Hepatocyte (in vitro differentiated cells): ENCODE measurements around the gene CDH6. TPM values are rescaled to one million over a fixed set of nuclear protein-coding genes. Genes with fewer than 3 reads are reported as not detected.

ENCODE experiments used
- DNase-seq: peaks from one replicate; pipeline ENCODE4 v3.0.0-alpha.2; 2016; ENCODE audit warnings: low spot score
- H2AFZ ChIP-seq: fragments of 200-600 bp; sonication (generic); 2 replicates; pipeline ENCODE4 v1.6.0; 2016; ENCODE audit warnings: antibody characterized with exemption, mild to moderate bottlenecking
- H3K27ac ChIP-seq: fragments of 200-600 bp; sonication (generic); 2 replicates; pipeline ENCODE4 v1.5.1; 2016; ENCODE audit warnings: mild to moderate bottlenecking
- H3K27me3 ChIP-seq: fragments of 200-600 bp; sonication (generic); 2 replicates; pipeline ENCODE4 v1.6.1; 2016
- H3K36me3 ChIP-seq: fragments of 200-600 bp; sonication (generic); replicated peaks from 2 replicates; pipeline ENCODE4 v1.5.1; 2016; ENCODE audit warnings: low read depth; ENCODE audit not compliant: insufficient read depth
- H3K4me1 ChIP-seq: fragments of 200-600 bp; sonication (generic); 2 replicates; pipeline ENCODE4 v1.5.1; 2016; ENCODE audit warnings: mild to moderate bottlenecking, moderate library complexity; ENCODE audit not compliant: insufficient read depth
- H3K4me2 ChIP-seq: fragments of 200-600 bp; sonication (generic); 2 replicates; pipeline ENCODE4 v1.6.0; 2016
- H3K4me3 ChIP-seq: fragments of 200-600 bp; sonication (generic); 2 replicates; pipeline ENCODE4 v1.5.1; 2016; ENCODE audit warnings: mild to moderate bottlenecking
- H3K79me2 ChIP-seq: fragments of 200-600 bp; sonication (generic); 2 replicates; pipeline ENCODE4 v1.6.0; 2017; ENCODE audit warnings: mild to moderate bottlenecking
- H3K9me2 ChIP-seq: fragments of 200-600 bp; sonication (generic); replicated peaks from 2 replicates; pipeline ENCODE4 v1.6.0; 2017; ENCODE audit warnings: mild to moderate bottlenecking; ENCODE audit not compliant: insufficient read depth
- H3K9me3 ChIP-seq: fragments of 200-600 bp; sonication (generic); 2 replicates; pipeline ENCODE4 v1.5.1; 2016; ENCODE audit warnings: low read depth, mild to moderate bottlenecking
- H4K20me1 ChIP-seq: fragments of 200-600 bp; sonication (generic); 2 replicates; pipeline ENCODE4 v1.6.0; 2016; ENCODE audit warnings: mild to moderate bottlenecking; ENCODE audit not compliant: insufficient read depth, poor library complexity, severe bottlenecking
- EZH2 ChIP-seq: fragments of 200-600 bp; sonication (generic); IDR thresholded peaks from 2 replicates; pipeline ENCODE4 v1.6.1; 2016; ENCODE audit warnings: antibody characterized with exemption, mild to moderate bottlenecking, borderline replicate concordance
- EZH2phosphoT487 ChIP-seq: fragments of 200-600 bp; sonication (generic); IDR thresholded peaks from one replicate; pipeline ENCODE4 v1.6.1; 2018; ENCODE audit warnings: antibody characterized with exemption, mild to moderate bottlenecking, low read depth, moderate library complexity; ENCODE audit not compliant: unreplicated experiment, severe bottlenecking
- WGBS: methylation state at CpG from one replicate; pipeline ENCODE4 v1.1.6; 2016; ENCODE audit warnings: low lambda C conversion rate; ENCODE audit errors: missing lambda C conversion rate; 5-methylcytosine and 5-hydroxymethylcytosine counted together
- polyA plus RNA-seq: library from polyadenylated mRNA; unstranded; fragments of >200 nt; fragmentation: Nextera tagmentation; extraction: Ambion mirVana; gene quantifications from 2 replicates; pipeline ENCODE4 v1.2.1, GENCODE V29; 2016
- total RNA-seq: library from RNA; depleted of rRNA; stranded (reverse); fragments of >200 nt; gene quantifications from 2 replicates; pipeline ENCODE4 v1.2.3, GENCODE V29; 2014
- TF ChIP-seq, protein P1 (sequence below): fragments of 200-600 bp; sonication (generic); IDR thresholded peaks from 2 replicates; pipeline ENCODE4 v1.5.1; 2016; ENCODE audit warnings: antibody characterized with exemption, mild to moderate bottlenecking; ENCODE audit not compliant: poor library complexity

Gene CDH6
- total and polyA plus RNA-seq, 2 experiments from 2014 or later, result 11.6 to 36.9 TPM

DNA sequence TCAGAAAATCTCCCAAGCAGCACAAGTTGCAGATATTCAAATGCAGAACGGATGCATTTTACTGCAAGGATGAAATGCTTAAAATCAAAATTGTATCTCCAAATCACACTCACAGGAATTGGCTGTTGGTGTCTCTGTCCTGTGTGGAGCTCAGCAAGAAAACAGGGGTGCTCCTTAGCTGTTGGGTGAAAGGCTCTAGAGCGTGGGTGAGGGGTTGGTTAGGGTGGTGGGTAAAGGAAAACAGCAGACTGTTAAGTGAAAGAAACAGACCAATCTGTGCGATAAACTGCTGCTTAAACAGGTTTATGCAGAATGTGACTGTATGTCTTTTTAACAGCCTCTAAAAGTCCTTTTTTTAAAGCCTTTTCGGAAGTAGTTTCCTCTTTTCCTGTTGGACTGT, 19.8 kb downstream of the CDH6 start:
- no peaks in the 10 kb centered on the region for H3K9me3 ChIP-seq
- DNase-seq, result no peak
- peaks cover 4% of the 10 kb centered on the region for H3K4me1 ChIP-seq
- H3K9me2 ChIP-seq, result no peaks in the 10 kb centered on the region
- no peaks in the 10 kb centered on the region for H4K20me1 ChIP-seq
- H3K79me2 ChIP-seq, result no peaks in the 10 kb centered on the region
- no peaks in the 10 kb centered on the region for H3K27me3 ChIP-seq
- no peak overlapping the region for H3K4me3 ChIP-seq
- peak overlapping the region; percentile 85 for H3K27ac ChIP-seq
- TF ChIP-seq, protein P1, sequence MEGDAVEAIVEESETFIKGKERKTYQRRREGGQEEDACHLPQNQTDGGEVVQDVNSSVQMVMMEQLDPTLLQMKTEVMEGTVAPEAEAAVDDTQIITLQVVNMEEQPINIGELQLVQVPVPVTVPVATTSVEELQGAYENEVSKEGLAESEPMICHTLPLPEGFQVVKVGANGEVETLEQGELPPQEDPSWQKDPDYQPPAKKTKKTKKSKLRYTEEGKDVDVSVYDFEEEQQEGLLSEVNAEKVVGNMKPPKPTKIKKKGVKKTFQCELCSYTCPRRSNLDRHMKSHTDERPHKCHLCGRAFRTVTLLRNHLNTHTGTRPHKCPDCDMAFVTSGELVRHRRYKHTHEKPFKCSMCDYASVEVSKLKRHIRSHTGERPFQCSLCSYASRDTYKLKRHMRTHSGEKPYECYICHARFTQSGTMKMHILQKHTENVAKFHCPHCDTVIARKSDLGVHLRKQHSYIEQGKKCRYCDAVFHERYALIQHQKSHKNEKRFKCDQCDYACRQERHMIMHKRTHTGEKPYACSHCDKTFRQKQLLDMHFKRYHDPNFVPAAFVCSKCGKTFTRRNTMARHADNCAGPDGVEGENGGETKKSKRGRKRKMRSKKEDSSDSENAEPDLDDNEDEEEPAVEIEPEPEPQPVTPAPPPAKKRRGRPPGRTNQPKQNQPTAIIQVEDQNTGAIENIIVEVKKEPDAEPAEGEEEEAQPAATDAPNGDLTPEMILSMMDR, result no peak
- no peak for TF ChIP-seq EZH2phosphoT487
- TF ChIP-seq EZH2, result no peak
- H2AFZ ChIP-seq, result no peak overlapping the region
- H3K4me2 ChIP-seq, result peak overlapping the region; percentile 66
- no peaks in the 10 kb centered on the region for H3K36me3 ChIP-seq
- WGBS, result 63% methylated on average over 4 of the region's 4 CpGs

DNA sequence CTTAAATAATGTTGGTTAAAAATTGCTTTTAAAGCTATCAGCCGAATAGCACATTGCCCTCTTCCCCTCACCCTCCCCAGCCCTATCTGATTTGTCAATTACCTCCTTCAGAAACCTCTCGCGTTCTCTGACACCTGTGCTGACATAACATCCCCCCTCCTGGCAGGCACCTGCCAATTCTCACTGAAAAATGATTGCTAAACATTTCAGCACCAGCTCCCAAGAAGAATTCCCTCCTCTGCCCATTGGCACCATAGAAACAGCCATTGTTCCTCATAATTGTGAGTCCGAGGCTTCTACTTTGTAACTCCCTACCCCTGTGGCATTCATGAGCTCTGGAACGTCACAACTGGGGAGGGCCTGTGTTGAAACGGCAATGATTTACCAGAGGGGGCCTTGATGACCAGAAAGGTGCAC, 20.2 kb downstream of the CDH6 start:
- WGBS, result 34% methylated on average over 6 of the region's 6 CpGs
- Histone ChIP-seq H3K4me1 (peaks cover 8% of the 10 kb centered on the region), H3K27me3 (no peaks in the 10 kb centered on the region), H3K4me2 (peak overlapping the region; percentile 66), H3K36me3 (no peaks in the 10 kb centered on the region), H3K27ac (peak overlapping the region; percentile 85), H3K9me2 (no peaks in the 10 kb centered on the region), H2AFZ (no peak overlapping the region), H3K79me2 (no peaks in the 10 kb centered on the region), H4K20me1 (no peaks in the 10 kb centered on the region), H3K4me3 (no peak overlapping the region), H3K9me3 (no peaks in the 10 kb centered on the region)
- peak; percentile 56 for DNase-seq
- TF ChIP-seq, protein P1, result no peak
- TF ChIP-seq EZH2 (no peak), EZH2phosphoT487 (no peak)

DNA sequence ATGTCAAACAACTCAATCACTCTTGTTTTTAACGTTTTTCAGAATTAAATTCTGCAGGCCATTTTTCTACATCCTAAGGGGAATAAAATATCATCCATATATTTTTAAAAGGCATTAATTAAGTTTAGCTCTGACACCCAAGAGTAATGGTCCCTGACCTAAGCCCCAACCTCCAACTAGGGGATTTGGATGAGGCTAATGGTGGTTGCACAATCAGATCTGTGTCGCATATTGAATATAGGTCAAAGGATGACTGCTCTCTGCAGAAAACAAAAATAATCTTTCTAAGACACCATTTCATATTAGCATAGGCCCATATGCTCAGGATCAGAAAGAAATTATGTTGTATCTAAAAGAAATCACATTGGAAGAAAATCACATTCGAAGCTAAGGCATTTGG, 20.7 kb downstream of the CDH6 start:
- H3K9me2 ChIP-seq, result no peaks in the 10 kb centered on the region
- H3K4me1 ChIP-seq, result peaks cover 11% of the 10 kb centered on the region

More for the DNA sequence above, 20.7 kb downstream of the CDH6 start:
- Histone ChIP-seq H3K27me3 (no peaks in the 10 kb centered on the region), H2AFZ (no peak overlapping the region), H3K79me2 (no peaks in the 10 kb centered on the region), H3K4me3 (no peak overlapping the region), H3K36me3 (no peaks in the 10 kb centered on the region), H3K4me2 (peak overlapping the region; percentile 66), H3K9me3 (no peaks in the 10 kb centered on the region), H4K20me1 (no peaks in the 10 kb centered on the region), H3K27ac (peak overlapping the region; percentile 85)
- WGBS, result 67% methylated on average over 3 of the region's 3 CpGs
- TF ChIP-seq EZH2 (no peak), EZH2phosphoT487 (no peak)
- TF ChIP-seq, protein P1, result no peak
- no peak for DNase-seq
